ENCODE measurements around the gene TP53I13.

Gene TP53I13

DNA sequence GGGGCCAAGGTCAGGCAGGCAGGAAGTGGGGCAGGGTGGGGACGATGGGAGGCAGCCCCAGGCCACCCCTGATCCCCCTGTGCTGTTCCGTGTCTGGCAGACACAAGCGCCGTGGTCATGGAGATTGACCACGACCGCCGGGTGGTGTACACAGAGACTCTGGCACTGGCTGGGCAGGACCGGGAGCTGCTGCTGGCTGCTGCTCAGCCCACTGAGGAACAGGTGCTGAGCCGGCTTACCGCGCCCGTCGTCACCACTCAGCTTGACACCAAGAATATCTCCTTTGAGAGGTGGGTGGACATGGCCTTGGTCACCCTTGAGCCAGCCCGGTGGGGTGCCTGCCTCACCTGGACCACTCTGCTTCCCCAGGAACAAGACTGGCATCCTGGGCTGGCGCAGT lies 40.5 kb downstream of the TP53I13 start:
- TF ChIP-seq POLR2A (IDR thresholded peaks at IDR 0.05; ENCODE audit: low read depth, low read length) (no peak), POLR2AphosphoS5 (IDR thresholded peaks at IDR 0.05; ENCODE audit: low read depth, low read length) (no peak), TAF1 (IDR thresholded peaks at IDR 0.05; ENCODE audit: borderline replicate concordance, low read depth, low read length) (no peak)
- FAIRE-seq (no peak), DNase-seq (ENCODE audit: insufficient read length) (no peak)

DNA sequence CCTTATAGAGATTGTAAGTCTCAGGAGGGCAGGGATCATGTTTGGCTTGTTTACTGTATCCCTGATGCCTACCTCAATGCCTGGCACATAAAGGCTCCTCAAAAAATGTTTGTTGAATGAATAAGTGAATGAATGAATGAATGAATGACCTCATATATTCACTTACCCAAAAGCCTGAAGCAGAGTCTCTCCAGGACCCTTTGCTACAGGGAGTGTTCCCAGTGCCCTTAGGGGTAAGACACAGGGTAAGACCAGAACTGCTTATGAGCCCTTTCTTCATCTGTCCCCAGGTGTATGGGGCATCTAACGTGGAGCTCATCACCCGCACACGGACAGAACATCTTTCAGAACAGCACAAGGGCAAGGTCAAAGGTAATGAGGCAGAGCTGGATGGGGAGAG lies 41.9 kb downstream of the TP53I13 start:
- FAIRE-seq (no peak), DNase-seq (ENCODE audit: insufficient read length) (no peak)
- TF ChIP-seq POLR2A (IDR thresholded peaks at IDR 0.05; ENCODE audit: low read depth, low read length) (no peak), POLR2AphosphoS5 (IDR thresholded peaks at IDR 0.05; ENCODE audit: low read depth, low read length) (no peak), TAF1 (IDR thresholded peaks at IDR 0.05; ENCODE audit: borderline replicate concordance, low read depth, low read length) (no peak)

- TF ChIP-seq POLR2AphosphoS5 (IDR thresholded peaks at IDR 0.05; ENCODE audit: low read depth, low read length) (no peak), TAF1 (IDR thresholded peaks at IDR 0.05; ENCODE audit: borderline replicate concordance, low read depth, low read length) (no peak), POLR2A (IDR thresholded peaks at IDR 0.05; ENCODE audit: low read depth, low read length) (no peak)
- no peak for FAIRE-seq
Observed at GRCh38 chr17:29611351-29612093, 43.0 kb downstream of the TP53I13 start.

DNA sequence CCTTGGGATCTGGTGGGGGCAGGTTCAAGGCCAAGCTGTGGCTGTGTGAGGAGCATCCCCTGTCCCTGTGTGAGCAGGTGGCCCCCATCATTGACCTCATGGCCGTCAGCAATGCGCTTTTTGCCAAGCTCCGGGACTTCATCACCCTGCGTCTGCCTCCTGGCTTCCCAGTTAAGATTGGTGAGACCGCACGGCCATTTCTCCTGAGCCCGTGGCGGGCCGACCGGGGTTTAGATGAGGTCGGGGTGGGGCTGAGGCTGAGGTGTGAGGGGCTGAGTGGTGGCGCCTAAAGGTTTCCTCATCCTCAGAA lies 43.5 kb downstream of the TP53I13 start:
- DNase-seq (ENCODE audit: insufficient read length) (no peak), FAIRE-seq (no peak)
- TF ChIP-seq TAF1 (IDR thresholded peaks at IDR 0.05; ENCODE audit: borderline replicate concordance, low read depth, low read length): no peak
- TF ChIP-seq POLR2A (IDR thresholded peaks at IDR 0.05; ENCODE audit: low read depth, low read length): no peak
- TF ChIP-seq POLR2AphosphoS5 (IDR thresholded peaks at IDR 0.05; ENCODE audit: low read depth, low read length): no peak

More at GRCh38 chr17:29611351-29612093, 43.0 kb downstream of the TP53I13 start:
- no peak for DNase-seq (ENCODE audit: insufficient read length)

DNA sequence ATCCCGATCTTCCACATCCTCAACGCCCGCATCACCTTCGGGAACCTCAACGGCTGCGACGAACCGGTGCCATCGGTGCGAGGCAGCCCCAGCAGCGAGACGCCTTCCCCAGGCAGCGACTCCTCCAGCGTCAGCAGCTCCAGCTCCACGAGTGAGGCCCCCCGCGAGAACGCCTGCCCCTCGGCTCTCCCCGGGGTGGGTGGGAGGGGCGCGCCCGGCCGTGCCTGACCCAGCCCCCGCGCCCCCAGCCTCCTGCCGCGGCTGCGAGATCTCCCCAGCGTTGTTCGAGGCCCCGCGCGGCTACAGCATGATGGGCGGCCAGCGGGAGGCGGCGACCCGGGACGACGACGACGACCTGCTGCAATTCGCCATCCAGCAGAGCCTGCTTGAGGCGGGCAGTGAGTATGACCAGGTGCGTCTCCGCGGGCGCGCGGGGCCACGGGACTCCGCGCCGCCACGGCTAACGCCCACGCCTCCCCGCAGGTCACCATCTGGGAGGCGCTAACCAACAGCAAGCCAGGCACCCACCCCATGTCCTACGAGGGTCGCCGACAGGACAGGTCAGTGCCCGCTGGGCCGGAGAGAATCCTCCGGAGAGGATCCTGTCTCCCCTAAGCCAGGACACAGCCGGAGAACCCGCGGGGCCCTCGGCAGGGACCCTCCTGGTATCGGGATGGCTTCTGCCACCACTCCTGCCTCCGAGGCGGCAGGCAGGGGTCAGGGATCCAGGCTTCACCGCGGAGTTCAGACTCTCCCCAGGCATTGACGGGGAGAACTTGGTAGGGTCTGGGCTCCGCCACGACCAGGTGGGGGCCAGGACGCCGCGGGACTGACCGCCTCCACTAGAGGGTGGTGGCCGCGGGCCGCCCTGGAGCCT lies 44.1 kb downstream of the TP53I13 start:
- no peak for TF ChIP-seq POLR2A (IDR thresholded peaks at IDR 0.05; ENCODE audit: low read depth, low read length)
- DNase-seq (ENCODE audit: insufficient read length) (no peak), FAIRE-seq (no peak)

DNA sequence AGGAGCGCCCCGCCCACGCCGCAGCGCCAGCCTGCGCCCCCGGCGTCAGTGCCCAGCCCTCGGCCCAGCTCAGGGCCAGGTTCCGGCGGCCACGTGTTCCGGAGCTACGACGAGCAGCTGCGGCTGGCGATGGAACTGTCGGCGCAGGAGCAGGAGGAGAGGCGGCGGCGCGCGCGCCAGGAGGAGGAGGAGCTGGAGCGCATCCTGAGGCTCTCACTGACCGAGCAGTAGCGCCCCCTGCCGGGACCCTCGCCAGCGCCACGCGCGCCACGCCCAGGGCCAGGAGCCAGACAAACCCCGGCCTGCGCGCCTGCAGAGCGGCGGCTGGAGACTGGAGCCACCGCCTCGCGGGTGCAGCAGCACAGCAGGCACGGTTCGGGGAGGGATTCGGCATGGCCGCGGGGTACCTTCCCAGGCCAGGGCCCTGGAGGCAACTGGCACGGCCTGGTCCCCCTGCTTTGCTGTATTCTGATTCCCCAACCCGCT lies 44.9 kb downstream of the TP53I13 start:
- DNase-seq (ENCODE audit: insufficient read length) (peak; percentile 72), FAIRE-seq (peak; percentile 90)
- TF ChIP-seq POLR2A (IDR thresholded peaks at IDR 0.05; ENCODE audit: low read depth, low read length) (no peak), POLR2AphosphoS5 (IDR thresholded peaks at IDR 0.05; ENCODE audit: low read depth, low read length) (no peak), TAF1 (IDR thresholded peaks at IDR 0.05; ENCODE audit: borderline replicate concordance, low read depth, low read length) (no peak)

GRCh38 chr17:29613856-29614255 lies 45.4 kb downstream of the TP53I13 start:
- no peak for DNase-seq (ENCODE audit: insufficient read length)
- FAIRE-seq: no peak
- TF ChIP-seq TAF1 (IDR thresholded peaks at IDR 0.05; ENCODE audit: borderline replicate concordance, low read depth, low read length) (no peak), POLR2AphosphoS5 (IDR thresholded peaks at IDR 0.05; ENCODE audit: low read depth, low read length) (no peak), POLR2A (IDR thresholded peaks at IDR 0.05; ENCODE audit: low read depth, low read length) (no peak)

DNA sequence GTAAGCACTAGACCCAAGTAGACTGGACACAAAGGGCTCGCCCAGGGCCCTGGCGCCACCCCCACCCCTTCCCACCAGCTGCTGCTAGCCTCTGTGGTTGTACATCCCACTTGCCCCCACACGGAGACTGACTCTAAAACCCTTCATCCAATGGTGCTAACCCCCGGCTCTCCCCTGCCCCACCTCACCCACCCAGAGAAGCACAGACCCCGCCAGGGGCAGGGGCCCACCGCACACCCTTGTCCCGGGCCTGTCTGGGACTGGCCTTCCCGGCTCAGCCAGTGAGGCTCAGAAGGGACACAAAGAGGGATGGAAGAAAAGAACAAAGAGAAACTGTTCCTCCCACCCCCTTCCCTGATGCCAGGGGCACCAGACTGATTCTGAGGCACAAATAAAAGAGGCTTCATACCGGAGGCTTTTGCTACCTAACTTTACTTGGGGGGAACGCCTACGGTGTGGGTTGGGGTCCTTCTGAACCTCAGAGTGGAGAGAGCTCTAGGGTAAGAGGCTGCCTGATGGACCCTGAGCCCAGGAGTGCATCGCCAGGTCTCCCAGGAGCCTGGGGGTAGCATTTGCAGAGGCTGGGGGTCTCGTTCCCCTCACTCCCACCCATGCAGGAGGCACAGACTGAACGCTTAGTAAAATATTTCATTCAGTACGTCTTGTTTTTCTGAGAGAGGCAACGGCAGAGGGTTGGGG lies 46.0 kb downstream of the TP53I13 start:
- DNase-seq (ENCODE audit: insufficient read length) (no peak), FAIRE-seq (no peak)
- no peak for TF ChIP-seq TAF1 (IDR thresholded peaks at IDR 0.05; ENCODE audit: borderline replicate concordance, low read depth, low read length)
- no peak for TF ChIP-seq POLR2AphosphoS5 (IDR thresholded peaks at IDR 0.05; ENCODE audit: low read depth, low read length)
- TF ChIP-seq POLR2A (IDR thresholded peaks at IDR 0.05; ENCODE audit: low read depth, low read length): no peak

DNA sequence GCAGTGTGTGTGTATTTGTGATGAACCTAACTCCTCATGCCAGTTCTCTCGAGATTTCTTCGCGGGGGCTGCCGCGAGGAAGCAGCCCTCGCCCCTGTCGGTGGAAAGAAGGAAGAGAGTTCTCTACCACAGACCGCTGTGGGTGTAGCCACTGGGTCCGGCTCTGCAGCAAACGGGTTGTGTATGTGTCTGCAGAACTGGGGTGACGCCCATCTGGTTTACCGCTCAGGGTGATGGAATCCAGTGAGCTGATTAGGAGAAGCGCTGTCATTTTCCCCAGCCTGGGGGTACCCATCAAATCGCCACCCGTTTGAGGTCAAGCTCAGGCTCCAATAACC lies 46.5 kb downstream of the TP53I13 start:
- DNase-seq (ENCODE audit: insufficient read length): no peak
- peak; percentile 90 for FAIRE-seq
- no peak for TF ChIP-seq POLR2AphosphoS5 (IDR thresholded peaks at IDR 0.05; ENCODE audit: low read depth, low read length)
- TF ChIP-seq POLR2A (IDR thresholded peaks at IDR 0.05; ENCODE audit: low read depth, low read length): no peak
- TF ChIP-seq TAF1 (IDR thresholded peaks at IDR 0.05; ENCODE audit: borderline replicate concordance, low read depth, low read length): no peak

- no peak for TF ChIP-seq POLR2A (IDR thresholded peaks at IDR 0.05; ENCODE audit: low read depth, low read length)
- TF ChIP-seq TAF1 (IDR thresholded peaks at IDR 0.05; ENCODE audit: borderline replicate concordance, low read depth, low read length): no peak
- no peak for TF ChIP-seq POLR2AphosphoS5 (IDR thresholded peaks at IDR 0.05; ENCODE audit: low read depth, low read length)
- DNase-seq (ENCODE audit: insufficient read length) (peak; percentile 88), FAIRE-seq (peak; percentile 93)
Observed at GRCh38 chr17:29615492-29616299, 47.2 kb downstream of the TP53I13 start.
